ENCODE data around the gene GPATCH2.
"Not testable (repeated sequence)": the region's sequence is repeated elsewhere in the genome, so short reads cannot be mapped to it uniquely, and the experiment has no call there.

GPATCH2 gene

GRCh38 chr1:217614200-217614712 is 16.6 kb downstream of the GPATCH2 start:
- H3K9me3 Mint-ChIP-seq, result no peaks in the 10 kb centered on the region
- no peaks in the 10 kb centered on the region for H3K4me1 Mint-ChIP-seq
- no peaks in the 10 kb centered on the region for H3K27me3 Mint-ChIP-seq
- no peak overlapping the region for H3K27ac Mint-ChIP-seq
- no peak for DNase-seq
- no peak overlapping the region for H3K4me3 Mint-ChIP-seq
- peaks cover 8% of the 10 kb centered on the region for H3K36me3 Mint-ChIP-seq
- CTCF ChIA-PET, result no interaction called here

DNA sequence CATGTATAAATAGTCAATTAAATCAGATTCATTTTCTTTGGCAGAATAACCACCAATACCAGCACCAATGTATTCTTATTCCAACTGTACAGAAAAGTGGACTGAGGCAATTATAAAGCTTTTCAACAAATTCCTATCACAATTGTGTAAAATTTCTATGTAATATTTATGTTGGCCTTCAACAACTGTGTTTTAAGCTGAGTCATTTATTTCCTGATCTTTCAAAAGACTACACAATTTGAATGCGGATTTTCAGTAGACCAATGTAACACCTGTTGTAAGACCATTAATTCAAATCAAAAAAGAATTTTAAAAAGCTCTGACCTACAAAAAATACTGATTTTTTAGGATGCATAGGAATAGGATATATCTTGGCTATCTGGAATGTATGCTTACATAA is 25.5 kb downstream of the GPATCH2 start:
- H3K27me3 Mint-ChIP-seq, result no peaks in the 10 kb centered on the region
- no peak for DNase-seq
- no peaks in the 10 kb centered on the region for H3K4me1 Mint-ChIP-seq
- no peaks in the 10 kb centered on the region for H3K9me3 Mint-ChIP-seq
- H3K27ac Mint-ChIP-seq, result no peak overlapping the region
- CTCF ChIA-PET, result no interaction called here
- peaks cover 10% of the 10 kb centered on the region for H3K36me3 Mint-ChIP-seq
- no peak overlapping the region for H3K4me3 Mint-ChIP-seq

DNA sequence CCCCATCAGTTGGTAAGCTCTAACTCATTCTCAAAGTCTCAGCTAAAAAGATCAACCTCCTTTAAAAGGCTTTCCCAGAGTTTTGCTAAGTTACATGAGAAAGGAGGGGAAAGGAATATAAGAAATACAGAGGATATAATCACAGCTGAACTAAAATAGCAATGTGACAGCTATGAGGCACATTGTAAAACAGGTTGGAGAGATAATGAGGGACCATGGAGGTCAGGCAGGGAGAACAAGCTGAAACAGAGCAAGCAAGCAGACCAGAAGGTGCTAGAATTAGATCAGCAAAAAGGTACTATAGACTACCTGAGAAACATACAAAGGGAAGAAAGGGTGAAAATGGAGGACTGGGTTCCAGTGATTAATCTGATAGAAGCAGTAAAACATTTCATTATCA is 28.5 kb downstream of the GPATCH2 start:
- H3K27ac Mint-ChIP-seq, result no peak overlapping the region
- CTCF ChIA-PET, result no interaction called here
- H3K4me1 Mint-ChIP-seq, result no peaks in the 10 kb centered on the region
- H3K4me3 Mint-ChIP-seq, result no peak overlapping the region
- H3K9me3 Mint-ChIP-seq, result no peaks in the 10 kb centered on the region
- no peak for DNase-seq
- H3K36me3 Mint-ChIP-seq, result peaks cover 2% of the 10 kb centered on the region
- H3K27me3 Mint-ChIP-seq, result no peaks in the 10 kb centered on the region

DNA sequence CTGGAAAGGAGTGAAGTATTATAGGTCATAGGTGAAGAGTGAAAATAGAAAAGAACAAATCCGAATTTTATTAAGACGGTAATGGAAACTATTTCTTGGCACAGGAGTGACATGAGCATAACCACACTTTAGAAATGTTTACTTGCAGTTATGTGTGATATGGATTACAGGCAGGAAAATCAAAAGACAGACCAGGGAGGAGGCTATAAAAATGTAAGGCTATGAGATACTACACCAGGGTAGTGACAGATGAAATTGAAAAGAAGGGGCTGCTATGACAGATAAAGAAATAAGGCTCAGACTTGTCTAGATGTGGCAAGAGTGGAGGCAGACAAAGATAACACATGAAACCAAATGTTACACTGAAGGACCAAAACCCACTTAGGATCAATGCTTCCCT is 31.7 kb downstream of the GPATCH2 start:
- Mint-ChIP-seq H3K36me3 (peaks cover 2% of the 10 kb centered on the region), H3K4me3 (no peak overlapping the region), H3K27ac (no peak overlapping the region), H3K27me3 (no peaks in the 10 kb centered on the region), H3K9me3 (no peaks in the 10 kb centered on the region), H3K4me1 (no peaks in the 10 kb centered on the region)
- DNase-seq, result no peak
- CTCF ChIA-PET, result no interaction called here

DNA sequence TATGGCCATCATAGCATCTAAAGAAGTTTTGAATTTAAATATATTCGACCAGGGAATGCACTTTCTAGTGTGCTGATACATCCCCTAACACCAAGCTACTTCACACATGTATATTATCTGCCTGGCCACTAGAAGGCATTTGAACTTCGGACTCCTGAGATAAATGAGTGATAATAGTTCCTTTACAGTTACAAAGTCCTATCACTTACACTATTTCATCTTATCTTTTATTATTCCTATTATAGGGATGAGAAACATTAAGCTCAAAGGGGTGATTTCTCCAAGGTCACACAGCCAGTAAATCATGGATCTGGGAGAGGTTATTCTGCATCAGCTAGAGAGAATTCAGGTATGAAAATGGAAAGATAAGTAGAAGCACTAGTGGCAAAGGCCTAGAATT is 40.3 kb downstream of the GPATCH2 start:
- H3K4me3 Mint-ChIP-seq, result no peak overlapping the region

DNA sequence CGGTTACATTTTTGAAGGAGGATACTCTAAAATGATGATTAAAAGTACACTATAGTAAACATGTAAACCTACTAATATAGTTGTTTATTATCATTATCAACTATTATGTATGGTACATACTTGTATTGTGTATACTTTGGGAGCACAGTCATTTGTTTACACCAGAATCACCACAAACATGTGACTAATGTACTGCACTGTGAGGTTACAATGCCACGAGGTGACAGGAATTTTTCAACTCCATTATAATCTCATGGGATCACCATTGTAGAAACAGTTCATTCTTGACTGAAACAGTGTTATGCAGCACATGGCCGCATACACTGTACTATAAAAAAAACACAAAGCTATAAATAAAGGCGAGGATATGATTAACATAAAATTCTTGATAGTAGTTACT is 44.3 kb downstream of the GPATCH2 start:
- Mint-ChIP-seq H3K4me3 (no peak overlapping the region), H3K4me1 (no peaks in the 10 kb centered on the region), H3K27ac (no peak overlapping the region), H3K36me3 (peaks cover 2% of the 10 kb centered on the region), H3K9me3 (no peaks in the 10 kb centered on the region), H3K27me3 (no peaks in the 10 kb centered on the region)
- DNase-seq, result no peak
- CTCF ChIA-PET, result no interaction called here

More for the DNA sequence above, 40.3 kb downstream of the GPATCH2 start:
- CTCF ChIA-PET, result no interaction called here
- DNase-seq, result no peak
- Mint-ChIP-seq H3K9me3 (no peaks in the 10 kb centered on the region), H3K27me3 (no peaks in the 10 kb centered on the region), H3K36me3 (peaks cover 2% of the 10 kb centered on the region), H3K27ac (no peak overlapping the region), H3K4me1 (no peaks in the 10 kb centered on the region)

DNA sequence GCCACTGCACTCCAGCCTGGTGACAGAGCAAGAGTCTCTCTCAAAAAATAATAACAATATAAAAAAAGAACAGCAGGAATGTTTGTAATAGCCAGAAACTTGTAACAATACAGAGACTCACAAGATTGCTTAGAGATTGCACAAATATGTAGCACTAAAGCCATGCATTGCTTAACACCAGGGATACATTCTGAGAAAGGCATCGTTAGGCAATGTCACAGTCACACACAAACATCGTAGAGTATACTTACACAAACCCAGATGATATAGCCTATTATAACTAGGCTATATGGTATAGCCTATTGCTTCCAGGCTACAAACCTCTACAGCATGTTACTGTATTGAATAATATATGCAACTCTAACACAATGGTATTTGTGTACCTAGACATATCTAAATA is 45.3 kb downstream of the GPATCH2 start:
- peaks cover 2% of the 10 kb centered on the region for H3K36me3 Mint-ChIP-seq
- CTCF ChIA-PET, result no interaction called here
- no peak for DNase-seq
- no peak overlapping the region for H3K27ac Mint-ChIP-seq
- no peaks in the 10 kb centered on the region for H3K4me1 Mint-ChIP-seq
- no peaks in the 10 kb centered on the region for H3K27me3 Mint-ChIP-seq
- H3K4me3 Mint-ChIP-seq, result no peak overlapping the region
- no peaks in the 10 kb centered on the region for H3K9me3 Mint-ChIP-seq

DNA sequence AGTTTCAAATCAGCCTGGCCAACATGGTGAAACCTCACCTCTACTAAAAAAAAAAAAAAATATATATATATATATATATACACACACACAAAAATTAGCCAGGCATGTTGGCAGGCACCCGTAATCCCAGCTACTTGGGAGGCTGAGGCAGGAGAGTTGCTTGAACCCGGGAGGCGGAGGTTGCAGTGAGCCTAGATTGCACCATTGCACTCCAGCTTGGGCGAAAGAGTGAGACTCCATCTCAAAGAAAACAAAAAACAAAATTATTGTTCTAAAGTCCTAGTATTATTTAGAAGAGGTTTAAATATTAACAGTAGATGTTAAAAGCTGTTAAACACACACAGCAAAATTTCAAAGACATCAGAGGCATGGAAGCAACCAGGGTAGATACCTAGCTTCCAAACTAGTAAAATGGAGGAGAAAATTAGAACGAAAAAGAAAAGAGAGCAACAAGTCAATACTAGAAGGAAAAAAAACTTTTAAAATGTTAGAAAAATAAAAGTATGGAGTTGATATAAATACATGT is 46.5 kb downstream of the GPATCH2 start:
- DNase-seq, H3K27ac Mint-ChIP-seq, H3K4me3 Mint-ChIP-seq, H3K27me3 Mint-ChIP-seq, H3K36me3 Mint-ChIP-seq, H3K9me3 Mint-ChIP-seq, CTCF ChIA-PET, H3K4me1 Mint-ChIP-seq: not testable (repeated sequence)

- Mint-ChIP-seq H3K27ac (no peak overlapping the region), H3K36me3 (no peaks in the 10 kb centered on the region), H3K4me3 (no peak overlapping the region), H3K27me3 (no peaks in the 10 kb centered on the region), H3K9me3 (no peaks in the 10 kb centered on the region), H3K4me1 (no peaks in the 10 kb centered on the region)
- CTCF ChIA-PET, result no interaction called here
- no peak for DNase-seq
These were observed 53.6 kb downstream of the GPATCH2 start for GRCh38 chr1:217577336-217577735.

- Mint-ChIP-seq H3K36me3 (no peaks in the 10 kb centered on the region), H3K4me1 (no peaks in the 10 kb centered on the region), H3K27me3 (no peaks in the 10 kb centered on the region), H3K27ac (no peak overlapping the region), H3K9me3 (no peaks in the 10 kb centered on the region), H3K4me3 (no peak overlapping the region)
- CTCF ChIA-PET, result no interaction called here
- no peak for DNase-seq
These were observed 56.5 kb downstream of the GPATCH2 start for GRCh38 chr1:217574265-217574949.

DNA sequence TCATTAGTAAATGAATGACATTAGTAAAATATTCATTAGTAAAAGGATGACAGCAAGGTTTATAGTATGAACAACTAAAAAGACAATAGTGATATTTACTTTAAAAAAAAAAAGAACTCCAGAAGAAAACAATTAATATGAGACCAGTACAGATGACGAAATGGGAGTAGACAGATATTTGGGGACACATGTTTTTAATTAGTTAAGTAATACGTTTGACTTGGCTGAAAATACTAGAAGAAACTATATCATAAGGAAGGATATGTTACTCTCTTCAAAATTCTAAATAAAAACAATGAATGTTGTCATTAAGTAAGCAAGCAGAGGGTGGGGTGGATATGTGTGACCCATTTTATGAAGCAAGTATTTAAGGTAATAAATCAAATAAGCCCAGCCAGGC is 61.9 kb downstream of the GPATCH2 start:
- Mint-ChIP-seq H3K27me3 (no peaks in the 10 kb centered on the region), H3K36me3 (no peaks in the 10 kb centered on the region), H3K27ac (no peak overlapping the region), H3K4me3 (no peak overlapping the region), H3K4me1 (no peaks in the 10 kb centered on the region), H3K9me3 (no peaks in the 10 kb centered on the region)
- CTCF ChIA-PET, result no interaction called here
- no peak for DNase-seq

GRCh38 chr1:217568200-217568599 is 62.7 kb downstream of the GPATCH2 start:
- no peaks in the 10 kb centered on the region for H3K36me3 Mint-ChIP-seq
- no peak for DNase-seq
- CTCF ChIA-PET, result no interaction called here
- H3K4me3 Mint-ChIP-seq, result no peak overlapping the region
- no peak overlapping the region for H3K27ac Mint-ChIP-seq
- no peaks in the 10 kb centered on the region for H3K9me3 Mint-ChIP-seq
- H3K4me1 Mint-ChIP-seq, result no peaks in the 10 kb centered on the region
- no peaks in the 10 kb centered on the region for H3K27me3 Mint-ChIP-seq

DNA sequence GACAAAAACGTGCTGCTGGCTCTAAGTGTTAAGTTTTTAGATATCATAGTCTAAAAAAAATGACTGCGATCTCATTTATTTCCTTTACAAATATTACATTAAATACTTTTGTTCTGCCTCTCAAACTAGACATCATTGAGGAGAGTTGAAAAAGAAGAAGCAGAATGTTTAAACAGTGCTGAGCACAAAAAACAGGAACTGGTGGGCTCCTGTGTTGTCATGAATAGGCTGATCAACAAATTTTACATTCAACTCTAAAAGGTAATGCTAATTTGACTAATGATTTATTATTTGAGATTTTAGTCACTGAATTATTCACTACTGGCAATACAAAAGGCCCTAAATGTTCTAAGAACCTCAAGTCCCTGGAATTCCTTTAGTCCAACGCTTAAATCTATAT is 66.1 kb downstream of the GPATCH2 start:
- no peak for DNase-seq
- Mint-ChIP-seq H3K27ac (no peak overlapping the region), H3K36me3 (no peaks in the 10 kb centered on the region), H3K4me1 (no peaks in the 10 kb centered on the region), H3K9me3 (no peaks in the 10 kb centered on the region), H3K4me3 (no peak overlapping the region), H3K27me3 (no peaks in the 10 kb centered on the region)
- CTCF ChIA-PET, result no interaction called here

DNA sequence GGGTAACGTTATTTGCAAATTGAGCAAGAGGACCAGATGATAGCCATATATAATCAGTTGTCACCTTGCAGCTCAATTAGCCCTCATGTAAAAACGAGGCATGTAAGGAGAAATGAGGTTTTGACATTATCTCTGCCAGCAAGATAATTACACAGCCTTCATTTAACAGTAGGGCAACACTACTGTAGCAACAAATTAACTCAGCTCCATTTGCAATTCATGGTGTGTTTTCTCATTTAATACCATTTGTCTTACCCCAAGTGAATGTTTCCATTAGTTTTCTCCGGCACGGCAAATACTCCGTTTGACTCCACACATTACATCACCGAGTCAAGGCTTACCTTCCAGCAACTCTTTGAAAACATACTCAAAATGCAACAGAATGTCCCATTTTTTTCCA is 66.7 kb downstream of the GPATCH2 start:
- no peaks in the 10 kb centered on the region for H3K9me3 Mint-ChIP-seq
- CTCF ChIA-PET, result no interaction called here
- H3K4me3 Mint-ChIP-seq, result no peak overlapping the region
- no peaks in the 10 kb centered on the region for H3K36me3 Mint-ChIP-seq
- H3K27me3 Mint-ChIP-seq, result no peaks in the 10 kb centered on the region
- H3K4me1 Mint-ChIP-seq, result no peaks in the 10 kb centered on the region
- no peak overlapping the region for H3K27ac Mint-ChIP-seq
- DNase-seq, result no peak

- no peaks in the 10 kb centered on the region for H3K36me3 Mint-ChIP-seq
- H3K27ac Mint-ChIP-seq, result no peak overlapping the region
- no peaks in the 10 kb centered on the region for H3K9me3 Mint-ChIP-seq
- no peaks in the 10 kb centered on the region for H3K27me3 Mint-ChIP-seq
- CTCF ChIA-PET, result no interaction called here
- no peaks in the 10 kb centered on the region for H3K4me1 Mint-ChIP-seq
- H3K4me3 Mint-ChIP-seq, result no peak overlapping the region
- no peak for DNase-seq
These were observed 67.7 kb downstream of the GPATCH2 start for GRCh38 chr1:217563179-217563578.
